ENCODE data around the gene LDHD. TPM values are rescaled to one million over a fixed set of nuclear protein-coding genes. Genes with fewer than 3 reads are reported as not detected.
A peak's percentile ranks its signal among the peaks of the same experiment; 100 is the strongest.

Gene LDHD
- total RNA-seq, 1 donor from 2014 or later, result 0.12 TPM

- TF ChIP-seq CTCF (conservative IDR thresholded peaks at IDR 0.05; ENCODE audit: low read depth, low read length), result no peak
- DNase-seq (ENCODE audit: low read depth), result no peak
- no peak overlapping the region for H3K4me3 ChIP-seq (ENCODE audit: low read depth, low read length)
These were observed 16.6 kb downstream of the LDHD start for GRCh38 chr16:75099738-75100602.

DNA sequence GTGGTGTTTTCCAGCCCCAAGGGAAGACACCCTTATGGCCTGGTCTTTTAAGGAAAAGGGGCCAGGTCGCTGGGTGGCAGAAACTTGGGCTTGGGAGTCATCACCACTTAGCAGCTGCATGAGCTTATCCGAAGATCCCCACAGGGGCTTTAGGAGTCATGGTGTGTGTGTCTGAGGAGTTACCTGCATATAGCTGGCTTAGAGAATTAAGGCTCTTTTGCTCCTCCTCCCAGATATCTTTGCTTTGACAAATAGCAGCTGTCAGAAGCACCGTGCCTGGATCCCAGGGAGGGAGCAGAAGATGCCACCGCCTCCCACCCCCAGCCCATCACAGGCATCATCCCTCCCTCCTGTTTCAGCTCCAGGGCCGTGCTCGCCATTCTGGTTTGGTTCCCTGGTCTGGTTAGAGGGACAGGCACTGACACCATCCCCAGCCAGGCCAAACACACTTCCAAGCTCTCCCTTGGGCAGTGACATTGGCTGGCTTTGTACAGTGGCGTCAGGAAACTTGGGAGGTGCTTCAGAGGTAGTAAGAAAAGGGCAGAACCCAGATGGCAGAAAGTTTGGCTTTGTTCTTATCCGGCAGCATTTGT is 17.4 kb downstream of the LDHD start:
- no peak for TF ChIP-seq CTCF (conservative IDR thresholded peaks at IDR 0.05; ENCODE audit: low read depth, low read length)
- no peak for DNase-seq (ENCODE audit: low read depth)
- H3K4me3 ChIP-seq (ENCODE audit: low read depth, low read length), result no peak overlapping the region

DNA sequence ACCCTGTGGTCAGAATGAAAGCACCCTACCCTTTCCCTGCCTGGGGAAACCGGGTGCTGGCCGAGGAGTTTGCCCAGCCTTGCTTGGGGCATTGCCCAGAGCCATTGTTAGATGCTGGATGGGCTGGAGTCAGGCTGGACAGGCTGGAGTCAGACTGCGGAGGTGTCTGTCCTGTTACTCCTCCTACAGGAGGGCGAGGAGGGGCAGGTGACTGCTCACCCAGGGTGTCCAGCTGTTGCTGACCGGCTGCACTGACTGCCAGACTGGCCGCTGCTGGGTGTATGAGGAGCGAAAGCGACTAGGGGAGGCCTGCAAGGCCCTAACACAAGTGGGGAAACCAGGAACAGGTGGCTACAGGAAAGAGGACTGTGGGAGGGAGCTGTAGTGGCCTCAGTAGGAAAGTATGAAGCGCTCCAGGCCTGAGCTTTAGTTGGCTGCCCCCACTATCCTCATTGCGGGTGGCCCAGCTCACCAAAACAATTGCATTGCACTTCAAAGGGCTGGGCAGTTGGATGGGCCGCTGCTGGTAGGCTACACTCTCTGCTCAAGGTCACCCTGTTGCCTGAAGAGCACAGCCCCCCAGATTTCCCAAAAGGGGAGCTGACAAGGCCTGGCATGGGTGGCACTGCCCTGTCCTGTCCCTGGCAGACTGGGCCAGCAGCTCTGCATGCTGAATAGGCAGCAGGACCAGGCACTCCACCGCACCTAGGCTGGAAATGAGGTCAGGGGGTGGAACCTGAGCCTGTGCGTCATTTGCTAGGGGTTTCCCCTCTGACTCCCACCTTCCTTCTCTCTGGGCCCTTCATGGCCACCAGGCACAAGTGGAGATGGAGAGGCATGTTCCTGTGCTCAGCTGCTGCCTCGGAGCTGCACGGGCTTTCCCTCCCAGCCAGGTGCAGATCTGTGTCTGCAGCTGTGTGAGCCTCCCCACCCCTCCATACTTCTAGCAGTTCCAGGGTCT is 18.4 kb downstream of the LDHD start:
- TF ChIP-seq CTCF (conservative IDR thresholded peaks at IDR 0.05; ENCODE audit: low read depth, low read length), result no peak
- no peak for DNase-seq (ENCODE audit: low read depth)

DNA sequence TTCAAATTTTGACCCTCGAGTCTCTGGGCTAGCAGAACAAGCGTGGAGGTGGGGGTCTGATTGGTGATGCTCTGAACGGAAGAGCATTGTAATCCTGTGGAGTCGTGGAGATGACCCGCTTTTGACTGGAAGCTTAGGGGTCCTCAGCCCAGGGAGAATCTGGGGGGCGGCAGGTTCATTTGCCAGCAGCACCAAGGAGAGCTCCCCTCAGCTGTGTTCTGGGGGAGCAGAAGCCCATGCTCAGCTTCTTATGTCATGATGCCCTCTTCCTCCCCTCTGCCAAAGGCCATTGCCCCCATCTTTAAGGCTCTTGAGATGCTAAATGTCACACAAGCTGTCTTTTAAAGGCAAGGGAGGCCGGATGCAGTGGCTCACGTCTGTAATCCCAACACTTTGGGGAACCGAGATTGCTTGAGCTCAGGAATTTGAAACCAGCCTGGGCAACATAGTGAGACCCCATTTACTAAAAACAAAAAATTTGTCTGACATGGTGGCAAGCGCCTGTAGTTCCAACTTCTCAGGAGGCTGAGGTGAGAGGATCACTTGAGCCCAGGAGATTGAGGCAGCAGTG is 19.3 kb downstream of the LDHD start:
- DNase-seq (ENCODE audit: low read depth), result no peak
- H3K4me3 ChIP-seq (ENCODE audit: low read depth, low read length), result no peak overlapping the region
- TF ChIP-seq CTCF (conservative IDR thresholded peaks at IDR 0.05; ENCODE audit: low read depth, low read length), result no peak

More for the DNA sequence above, 18.4 kb downstream of the LDHD start:
- no peak overlapping the region for H3K4me3 ChIP-seq (ENCODE audit: low read depth, low read length)

DNA sequence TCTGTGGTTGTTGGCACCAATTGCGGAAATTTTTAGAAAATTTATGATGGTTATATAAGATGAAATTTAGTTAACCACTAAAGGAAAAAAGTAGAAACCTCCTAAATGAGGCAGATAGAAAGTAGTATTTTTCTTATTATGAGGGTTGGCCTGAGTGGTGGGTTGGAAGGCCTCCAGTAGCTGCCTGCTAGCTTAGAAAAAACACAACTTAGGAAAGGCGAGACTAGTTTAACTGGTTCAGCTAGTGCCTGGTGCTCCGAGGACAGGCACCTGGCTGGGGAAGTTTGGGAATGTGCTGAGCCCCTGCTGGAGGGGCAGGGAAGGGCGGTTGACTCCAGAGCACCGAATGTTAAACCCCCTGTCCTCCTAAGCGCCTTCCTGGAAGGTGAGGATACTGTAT is 19.9 kb downstream of the LDHD start:
- no peak for DNase-seq (ENCODE audit: low read depth)
- TF ChIP-seq CTCF (conservative IDR thresholded peaks at IDR 0.05; ENCODE audit: low read depth, low read length), result peak; percentile 21
- H3K4me3 ChIP-seq (ENCODE audit: low read depth, low read length), result no peak overlapping the region

GRCh38 chr16:75095204-75095621 is 21.4 kb downstream of the LDHD start:
- DNase-seq (ENCODE audit: low read depth), result no peak
- no peak overlapping the region for H3K4me3 ChIP-seq (ENCODE audit: low read depth, low read length)
- TF ChIP-seq CTCF (conservative IDR thresholded peaks at IDR 0.05; ENCODE audit: low read depth, low read length), result no peak

Data from epithelial cell of proximal tubule (primary cell).